SK-N-SH (cell line): ENCODE results near the gene CATSPERB. TPM values are rescaled to one million over a fixed set of nuclear protein-coding genes. Genes with fewer than 3 reads are reported as not detected.

Source experiments
- CTCF ChIA-PET: fragments of 300-600, 350-600 bp; formaldehyde crosslinking; extraction: SDS; loops from one replicate; lab custom pipeline; 2021; lab: Yijun Ruan, JAX
- POLR2A ChIA-PET: fragments of 350-600 bp; sonication (Branson Sonifier 250); formaldehyde crosslinking; extraction: SDS; loops from one replicate; lab custom pipeline; 2020; ENCODE audit warnings: antibody characterized with exemption, inconsistent platforms; lab: Yijun Ruan, JAX
- DNase-seq: peaks from one replicate; pipeline ENCODE4 v3.0.0; 2012
- H2AFZ ChIP-seq: fragments of 200-600 bp; sonication (generic); 2 replicates; pipeline ENCODE4 v1.8.1; 2016; ENCODE audit warnings: antibody characterized with exemption, mild to moderate bottlenecking, low read depth
- H3F3A ChIP-seq: fragments of 200-600 bp; sonication (generic); replicated peaks from 2 replicates; pipeline ENCODE3; 2016; ENCODE audit warnings: antibody characterized with exemption, mild to moderate bottlenecking; ENCODE audit not compliant: insufficient read depth
- H3K27ac ChIP-seq, 2 experiments: fragments of 200-500 bp in 1 of 2; fragments of 200-600 bp in 1 of 2; sonication (Bioruptor generic) in 1 of 2; sonication (generic), shearing (Covaris generic) in 1 of 2; 2 replicates each; pipeline versions ENCODE4 v1.5.1 to v1.6.1; 2014 to 2016; ENCODE audit warnings: low read depth in 2 of 2, inconsistent platforms in 1 of 2, low read length in 1 of 2, mild to moderate bottlenecking in 1 of 2, mixed read lengths in 1 of 2
- H3K27me3 ChIP-seq: fragments of 200-600 bp; sonication (generic), shearing (Covaris generic); 2 replicates; pipeline ENCODE4 v1.6.1; 2016; ENCODE audit warnings: mixed run types; ENCODE audit not compliant: insufficient read depth
- H3K36me3 ChIP-seq, 2 experiments: fragments of 200-500 bp in 1 of 2; fragments of 200-600 bp in 1 of 2; sonication (Bioruptor generic) in 1 of 2; sonication (generic) in 1 of 2; replicated peaks in 1 of 2; 2 replicates each; pipeline versions ENCODE3 to v1.5.1; 2014 to 2016; ENCODE audit warnings: low read length in 1 of 2, mild to moderate bottlenecking in 1 of 2; ENCODE audit not compliant: insufficient read depth in 2 of 2, control insufficient read depth in 1 of 2
- H3K4me1 ChIP-seq, 2 experiments: fragments of 200-500 bp in 1 of 2; fragments of 200-600 bp in 1 of 2; sonication (Bioruptor generic) in 1 of 2; sonication (generic), shearing (Covaris generic) in 1 of 2; 2 replicates each; pipeline versions ENCODE4 v1.5.1 to v1.6.1; 2014 to 2016; ENCODE audit warnings: low read depth in 1 of 2, low read length in 1 of 2, mixed run types in 1 of 2; ENCODE audit not compliant: insufficient read depth in 2 of 2, control insufficient read depth in 1 of 2
- H3K4me2 ChIP-seq: fragments of 200-600 bp; sonication (generic), shearing (Covaris generic); 2 replicates; pipeline ENCODE4 v1.6.1; 2017; ENCODE audit warnings: mixed run types
- H3K4me3 ChIP-seq, 2 experiments: fragments of 200-500 bp in 1 of 2; fragments of 200-600 bp in 1 of 2; sonication (Bioruptor generic) in 1 of 2; sonication (generic), shearing (Covaris generic) in 1 of 2; 2 replicates each; pipeline versions ENCODE4 v1.5.1 to v1.8.1; 2014 to 2016; ENCODE audit warnings: low read depth in 2 of 2, inconsistent platforms in 1 of 2, low read length in 1 of 2, mild to moderate bottlenecking in 1 of 2, mixed read lengths in 1 of 2, moderate library complexity in 1 of 2
- H3K79me2 ChIP-seq: fragments of 200-600 bp; sonication (generic); 2 replicates; pipeline ENCODE4 v1.8.1; 2017; ENCODE audit warnings: mild to moderate bottlenecking; ENCODE audit not compliant: insufficient read depth
- H3K9ac ChIP-seq: fragments of 200-600 bp; sonication (generic); 2 replicates; pipeline ENCODE4 v1.6.1; 2017; ENCODE audit warnings: mixed run types
- H3K9me2 ChIP-seq: fragments of 200-600 bp; sonication (generic); 2 replicates; pipeline ENCODE4 v1.6.1; 2017; ENCODE audit warnings: mixed run types
- H3K9me3 ChIP-seq: fragments of 200-600 bp; sonication (generic); 2 replicates; pipeline ENCODE4 v1.6.1; 2017; ENCODE audit warnings: mixed run types, mild to moderate bottlenecking, moderate library complexity
- H4K20me1 ChIP-seq: fragments of 200-600 bp; sonication (generic); 2 replicates; pipeline ENCODE4 v1.6.1; 2017; ENCODE audit warnings: mild to moderate bottlenecking, mixed run types; ENCODE audit not compliant: insufficient read depth
- ELF1 ChIP-seq: IDR thresholded peaks from 2 replicates; pipeline ENCODE4 v1.4.0; 2012
- EP300 ChIP-seq, 2 experiments: IDR thresholded peaks; 2 replicates each; pipeline versions ENCODE4 v1.4.0 to v1.6.1; 2012; ENCODE audit warnings: borderline replicate concordance in 1 of 2, low read depth in 1 of 2, low read length in 1 of 2
- EZH2phosphoT487 ChIP-seq: fragments of 200-600 bp; sonication (generic); IDR thresholded peaks from 2 replicates; pipeline ENCODE4 v1.6.1; 2017; ENCODE audit warnings: low read depth, mixed run types, mild to moderate bottlenecking, antibody characterized with exemption, moderate library complexity, borderline replicate concordance
- FOSL2 ChIP-seq: IDR thresholded peaks from 2 replicates; pipeline ENCODE4 v1.4.0; 2012; ENCODE audit warnings: low read depth, mild to moderate bottlenecking, moderate library complexity, borderline replicate concordance
- FOXJ3 ChIP-seq: sonication (generic); formaldehyde crosslinking; IDR thresholded peaks from 2 replicates; pipeline ENCODE4 v1.5.1; 2020; ENCODE audit warnings: mild to moderate bottlenecking, missing genetic modification reagents
- MEF2A ChIP-seq: IDR thresholded peaks from 2 replicates; pipeline ENCODE4 v1.4.0; 2012; ENCODE audit warnings: low read depth, borderline replicate concordance
- NRF1 ChIP-seq: IDR thresholded peaks from 2 replicates; pipeline ENCODE4 v1.6.1; 2012; ENCODE audit warnings: low read depth, mild to moderate bottlenecking, low read length
- RAD21 ChIP-seq: IDR thresholded peaks from 2 replicates; pipeline ENCODE4 v1.6.1; 2012; ENCODE audit warnings: mild to moderate bottlenecking, low read length
- RCOR1 ChIP-seq: fragments of 150-350 bp; IDR thresholded peaks from 2 replicates; pipeline ENCODE4 v1.6.1; 2017; ENCODE audit warnings: antibody characterized with exemption, low read length
- RXRA ChIP-seq: IDR thresholded peaks from 2 replicates; pipeline ENCODE4 v1.4.0; 2012; ENCODE audit warnings: low read depth, mild to moderate bottlenecking, borderline replicate concordance
- TAF1 ChIP-seq: IDR thresholded peaks from 2 replicates; pipeline ENCODE4 v1.6.1; 2012; ENCODE audit warnings: low read depth, mild to moderate bottlenecking, low read length, moderate library complexity, borderline replicate concordance
- TEAD4 ChIP-seq: IDR thresholded peaks from 2 replicates; pipeline ENCODE4 v1.4.0; 2012; ENCODE audit warnings: mild to moderate bottlenecking, borderline replicate concordance; ENCODE audit not compliant: insufficient read depth
- YY1 ChIP-seq: IDR thresholded peaks from 2 replicates; pipeline ENCODE4 v1.4.0; 2012; ENCODE audit warnings: low read depth, mild to moderate bottlenecking
- WGBS: methylation state at CpG from one replicate; pipeline ENCODE4 v1.1.6; 2017; ENCODE audit warnings: low lambda C conversion rate; 5-methylcytosine and 5-hydroxymethylcytosine counted together
- polyA plus RNA-seq, 3 experiments: library from polyadenylated mRNA; depleted of rRNA; stranded (reverse); fragments of >200 nt; gene quantifications; 2 replicates each; pipeline ENCODE4 v1.2.3, GENCODE V29; 2012
- TF ChIP-seq, protein P1 (sequence below): IDR thresholded peaks from 2 replicates; pipeline ENCODE4 v1.4.0; 2012; ENCODE audit warnings: low read depth, borderline replicate concordance
- TF ChIP-seq, protein P2 (sequence below): IDR thresholded peaks from 2 replicates; pipeline ENCODE4 v1.6.1; 2012; ENCODE audit warnings: mild to moderate bottlenecking, low read depth, low read length, moderate library complexity
- TF ChIP-seq, protein P3 (sequence below): IDR thresholded peaks from 2 replicates; pipeline ENCODE4 v1.4.0; 2012; ENCODE audit warnings: low read depth

CATSPERB gene
- polyA plus RNA-seq, 1 of the 3 experiments (the other 2 are of a cell fraction), result 0.08 TPM

DNA sequence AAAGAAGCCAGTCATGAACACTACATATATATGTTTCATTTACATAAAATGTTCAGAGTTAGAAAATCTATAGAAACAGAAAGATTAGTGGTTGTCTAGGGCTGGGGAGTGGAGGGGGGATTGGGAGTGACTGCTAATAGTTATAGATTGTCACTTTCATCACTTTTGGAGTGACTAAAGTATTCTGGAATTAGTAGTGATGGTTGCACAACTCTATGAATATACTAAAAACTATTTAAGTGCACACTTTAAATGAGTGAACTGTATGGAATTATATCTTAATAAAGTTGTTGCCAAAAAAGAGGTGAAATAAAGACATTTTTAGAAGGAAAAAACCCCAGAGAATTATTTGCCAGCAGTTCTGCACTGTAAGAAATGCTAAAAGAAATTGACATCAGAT, 9.5 kb downstream of the CATSPERB start:
- H3K79me2 ChIP-seq, result no peaks in the 10 kb centered on the region
- H4K20me1 ChIP-seq, result no peaks in the 10 kb centered on the region
- H3K27ac ChIP-seq, result no peak overlapping the region
- H3F3A ChIP-seq, result no peaks in the 10 kb centered on the region
- H3K4me1 ChIP-seq, result no peaks in the 10 kb centered on the region
- no peaks in the 10 kb centered on the region for H3K36me3 ChIP-seq
- no peak for TF ChIP-seq RXRA
- no peak for TF ChIP-seq ELF1
- TF ChIP-seq NRF1, result no peak
- TF ChIP-seq EP300 (IDR thresholded peaks at IDR 0.05; ENCODE audit: borderline replicate concordance in 1 of 2, low read depth in 1 of 2, low read length in 1 of 2), result no peak
- no peak for TF ChIP-seq RCOR1
- no peak for TF ChIP-seq TEAD4
- no peak for TF ChIP-seq YY1
- TF ChIP-seq EZH2phosphoT487, result no peak
- TF ChIP-seq, protein P1, sequence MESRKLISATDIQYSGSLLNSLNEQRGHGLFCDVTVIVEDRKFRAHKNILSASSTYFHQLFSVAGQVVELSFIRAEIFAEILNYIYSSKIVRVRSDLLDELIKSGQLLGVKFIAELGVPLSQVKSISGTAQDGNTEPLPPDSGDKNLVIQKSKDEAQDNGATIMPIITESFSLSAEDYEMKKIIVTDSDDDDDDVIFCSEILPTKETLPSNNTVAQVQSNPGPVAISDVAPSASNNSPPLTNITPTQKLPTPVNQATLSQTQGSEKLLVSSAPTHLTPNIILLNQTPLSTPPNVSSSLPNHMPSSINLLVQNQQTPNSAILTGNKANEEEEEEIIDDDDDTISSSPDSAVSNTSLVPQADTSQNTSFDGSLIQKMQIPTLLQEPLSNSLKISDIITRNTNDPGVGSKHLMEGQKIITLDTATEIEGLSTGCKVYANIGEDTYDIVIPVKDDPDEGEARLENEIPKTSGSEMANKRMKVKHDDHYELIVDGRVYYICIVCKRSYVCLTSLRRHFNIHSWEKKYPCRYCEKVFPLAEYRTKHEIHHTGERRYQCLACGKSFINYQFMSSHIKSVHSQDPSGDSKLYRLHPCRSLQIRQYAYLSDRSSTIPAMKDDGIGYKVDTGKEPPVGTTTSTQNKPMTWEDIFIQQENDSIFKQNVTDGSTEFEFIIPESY, result no peak
- TF ChIP-seq MEF2A, result no peak
- TF ChIP-seq, protein P2, sequence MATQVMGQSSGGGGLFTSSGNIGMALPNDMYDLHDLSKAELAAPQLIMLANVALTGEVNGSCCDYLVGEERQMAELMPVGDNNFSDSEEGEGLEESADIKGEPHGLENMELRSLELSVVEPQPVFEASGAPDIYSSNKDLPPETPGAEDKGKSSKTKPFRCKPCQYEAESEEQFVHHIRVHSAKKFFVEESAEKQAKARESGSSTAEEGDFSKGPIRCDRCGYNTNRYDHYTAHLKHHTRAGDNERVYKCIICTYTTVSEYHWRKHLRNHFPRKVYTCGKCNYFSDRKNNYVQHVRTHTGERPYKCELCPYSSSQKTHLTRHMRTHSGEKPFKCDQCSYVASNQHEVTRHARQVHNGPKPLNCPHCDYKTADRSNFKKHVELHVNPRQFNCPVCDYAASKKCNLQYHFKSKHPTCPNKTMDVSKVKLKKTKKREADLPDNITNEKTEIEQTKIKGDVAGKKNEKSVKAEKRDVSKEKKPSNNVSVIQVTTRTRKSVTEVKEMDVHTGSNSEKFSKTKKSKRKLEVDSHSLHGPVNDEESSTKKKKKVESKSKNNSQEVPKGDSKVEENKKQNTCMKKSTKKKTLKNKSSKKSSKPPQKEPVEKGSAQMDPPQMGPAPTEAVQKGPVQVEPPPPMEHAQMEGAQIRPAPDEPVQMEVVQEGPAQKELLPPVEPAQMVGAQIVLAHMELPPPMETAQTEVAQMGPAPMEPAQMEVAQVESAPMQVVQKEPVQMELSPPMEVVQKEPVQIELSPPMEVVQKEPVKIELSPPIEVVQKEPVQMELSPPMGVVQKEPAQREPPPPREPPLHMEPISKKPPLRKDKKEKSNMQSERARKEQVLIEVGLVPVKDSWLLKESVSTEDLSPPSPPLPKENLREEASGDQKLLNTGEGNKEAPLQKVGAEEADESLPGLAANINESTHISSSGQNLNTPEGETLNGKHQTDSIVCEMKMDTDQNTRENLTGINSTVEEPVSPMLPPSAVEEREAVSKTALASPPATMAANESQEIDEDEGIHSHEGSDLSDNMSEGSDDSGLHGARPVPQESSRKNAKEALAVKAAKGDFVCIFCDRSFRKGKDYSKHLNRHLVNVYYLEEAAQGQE, result no peak
- no peak overlapping the region for H3K9ac ChIP-seq
- H3K27me3 ChIP-seq, result peaks cover 10% of the 10 kb centered on the region; the same call in 1 of the 2 replicates
- no peak overlapping the region for H3K4me2 ChIP-seq
- no peak overlapping the region for H2AFZ ChIP-seq
- H3K9me3 ChIP-seq, result no peaks in the 10 kb centered on the region; the same call in 1 of the 2 replicates
- 0 out of 2 replicates have a peak, but pooled peaks cover 6% of the 10 kb centered on the region for H3K9me2 ChIP-seq
- no peak for DNase-seq
- ChIA-PET POLR2A (no interaction called here), CTCF (no interaction called here)
- H3K4me3 ChIP-seq, result no peak overlapping the region

DNA sequence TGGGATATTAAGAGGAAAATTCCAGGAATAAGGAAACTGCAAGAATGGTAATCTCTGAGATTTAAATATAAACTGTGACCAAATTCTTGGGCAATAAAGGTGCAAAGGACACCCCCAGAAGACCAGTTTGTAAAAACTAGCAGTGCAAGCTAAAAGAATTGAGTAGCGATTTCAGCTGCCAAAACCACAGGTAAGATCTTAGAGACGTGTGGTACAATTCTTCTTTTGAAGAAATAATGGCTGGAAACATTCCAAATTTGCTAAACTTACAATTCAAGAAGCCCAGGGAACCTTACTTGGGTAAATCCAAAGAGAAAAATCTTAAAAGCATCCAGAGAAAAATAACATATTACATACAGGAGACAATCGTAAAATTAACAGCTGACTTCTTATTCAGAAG, 12.0 kb downstream of the CATSPERB start:
- WGBS, result 8% methylated on average over 3 of the region's 3 CpGs

More for the DNA sequence above, 12.0 kb downstream of the CATSPERB start:
- Histone ChIP-seq H3K79me2 (no peaks in the 10 kb centered on the region), H3K9me3 (no peaks in the 10 kb centered on the region; the same call in 1 of the 2 replicates), H4K20me1 (no peaks in the 10 kb centered on the region), H3K9me2 (0 out of 2 replicates have a peak, but pooled peaks cover 6% of the 10 kb centered on the region), H3F3A (no peaks in the 10 kb centered on the region), H3K27me3 (no peaks in the 10 kb centered on the region; the same call in 1 of the 2 replicates), H3K27ac (no peak overlapping the region), H3K4me2 (no peak overlapping the region), H3K9ac (no peak overlapping the region), H3K36me3 (no peaks in the 10 kb centered on the region), H2AFZ (no peak overlapping the region), H3K4me3 (no peak overlapping the region), H3K4me1 (no peaks in the 10 kb centered on the region)
- CTCF ChIA-PET, result no interaction called here
- POLR2A ChIA-PET, result no interaction called here
- TF ChIP-seq FOXJ3 (CRISPR knock-in tag) (no peak), RAD21 (no peak), YY1 (no peak), FOSL2 (no peak), TAF1 (no peak), ELF1 (no peak)
- TF ChIP-seq, protein P3, sequence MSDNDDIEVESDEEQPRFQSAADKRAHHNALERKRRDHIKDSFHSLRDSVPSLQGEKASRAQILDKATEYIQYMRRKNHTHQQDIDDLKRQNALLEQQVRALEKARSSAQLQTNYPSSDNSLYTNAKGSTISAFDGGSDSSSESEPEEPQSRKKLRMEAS, result no peak
- DNase-seq, result no peak
